Kidney tubule cell (primary cell): ENCODE results near the gene DNAAF3.

Experiments
- DNase-seq: peaks from one replicate; pipeline ENCODE4 v3.0.0-alpha.2; 2018; ENCODE audit warnings: low spot score

DNAAF3 gene

GRCh38 chr19:55116232-55116858 lies 50.1 kb downstream of the DNAAF3 start:
- DNase-seq: peak; percentile 64

GRCh38 chr19:55115446-55116065 lies 50.9 kb downstream of the DNAAF3 start:
- DNase-seq: no peak

GRCh38 chr19:55114566-55115145 lies 51.8 kb downstream of the DNAAF3 start:
- DNase-seq: no peak

GRCh38 chr19:55113570-55114039 lies 52.8 kb downstream of the DNAAF3 start:
- DNase-seq: peak; percentile 89

- peak; percentile 51 for DNase-seq
These were observed 53.4 kb downstream of the DNAAF3 start for GRCh38 chr19:55112777-55113569.

- no peak for DNase-seq
These were observed 54.1 kb downstream of the DNAAF3 start for GRCh38 chr19:55112246-55112776.

- DNase-seq: no peak
These were observed 55.1 kb downstream of the DNAAF3 start for GRCh38 chr19:55111238-55111831.

- DNase-seq: no peak
These were observed 56.7 kb downstream of the DNAAF3 start for GRCh38 chr19:55109527-55110291.
